Measurements from ENCODE around the gene SPRYD3.

GRCh38 chr12:53077030-53077429 is 2.2 kb downstream of the SPRYD3 start:
- TF ChIP-seq FOXP2 (optimal IDR thresholded peaks at IDR 0.05; ENCODE audit: borderline replicate concordance, extremely low read depth, extremely low read length, insufficient read depth) (no peak), POLR2AphosphoS5 (IDR thresholded peaks at IDR 0.05; ENCODE audit: low read depth, low read length) (no peak), SIN3A (IDR thresholded peaks at IDR 0.05; ENCODE audit: borderline replicate concordance, insufficient read depth, low read length) (no peak)
